Measurements from ENCODE around the gene SDCBP2.

DNA sequence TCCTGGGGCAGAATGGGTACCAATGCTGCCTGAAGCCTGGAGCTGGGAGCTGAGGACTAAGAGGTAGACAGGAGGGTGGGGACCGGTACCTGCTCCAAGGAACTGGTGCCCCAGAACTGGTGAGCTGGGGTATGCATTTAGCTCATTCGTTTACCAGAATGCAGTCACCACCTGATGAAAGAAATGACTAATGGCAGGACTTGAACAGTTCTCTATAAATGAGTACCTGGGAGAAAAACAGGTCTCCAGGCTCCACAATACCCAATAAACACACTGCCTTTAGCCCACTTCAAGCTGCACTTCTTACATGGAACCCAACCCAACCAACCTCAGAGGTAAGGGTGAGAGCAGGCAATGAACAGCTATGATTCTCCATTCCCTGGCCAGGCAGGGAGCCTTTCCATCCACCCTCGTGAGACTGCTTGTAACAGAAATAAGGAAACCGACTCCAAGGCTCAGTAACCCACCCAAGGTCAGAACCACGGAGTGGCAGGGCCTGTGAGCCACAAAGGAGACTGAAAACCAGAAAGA is 48.5 kb upstream of the SDCBP2 start:
- TF ChIP-seq, protein P1, sequence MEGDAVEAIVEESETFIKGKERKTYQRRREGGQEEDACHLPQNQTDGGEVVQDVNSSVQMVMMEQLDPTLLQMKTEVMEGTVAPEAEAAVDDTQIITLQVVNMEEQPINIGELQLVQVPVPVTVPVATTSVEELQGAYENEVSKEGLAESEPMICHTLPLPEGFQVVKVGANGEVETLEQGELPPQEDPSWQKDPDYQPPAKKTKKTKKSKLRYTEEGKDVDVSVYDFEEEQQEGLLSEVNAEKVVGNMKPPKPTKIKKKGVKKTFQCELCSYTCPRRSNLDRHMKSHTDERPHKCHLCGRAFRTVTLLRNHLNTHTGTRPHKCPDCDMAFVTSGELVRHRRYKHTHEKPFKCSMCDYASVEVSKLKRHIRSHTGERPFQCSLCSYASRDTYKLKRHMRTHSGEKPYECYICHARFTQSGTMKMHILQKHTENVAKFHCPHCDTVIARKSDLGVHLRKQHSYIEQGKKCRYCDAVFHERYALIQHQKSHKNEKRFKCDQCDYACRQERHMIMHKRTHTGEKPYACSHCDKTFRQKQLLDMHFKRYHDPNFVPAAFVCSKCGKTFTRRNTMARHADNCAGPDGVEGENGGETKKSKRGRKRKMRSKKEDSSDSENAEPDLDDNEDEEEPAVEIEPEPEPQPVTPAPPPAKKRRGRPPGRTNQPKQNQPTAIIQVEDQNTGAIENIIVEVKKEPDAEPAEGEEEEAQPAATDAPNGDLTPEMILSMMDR (IDR thresholded peaks at IDR 0.05; ENCODE audit: low read depth, low read length, missing input control): no peak
- no peak for TF ChIP-seq TAF1 (conservative IDR thresholded peaks at IDR 0.05)
- no peak for TF ChIP-seq EGR1 (IDR thresholded peaks at IDR 0.05; ENCODE audit: low read depth in 2 of 2)
- TF ChIP-seq RAD21 (IDR thresholded peaks at IDR 0.05): no peak
- TF ChIP-seq, protein P2, sequence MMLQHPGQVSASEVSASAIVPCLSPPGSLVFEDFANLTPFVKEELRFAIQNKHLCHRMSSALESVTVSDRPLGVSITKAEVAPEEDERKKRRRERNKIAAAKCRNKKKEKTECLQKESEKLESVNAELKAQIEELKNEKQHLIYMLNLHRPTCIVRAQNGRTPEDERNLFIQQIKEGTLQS (IDR thresholded peaks at IDR 0.05): no peak
- TF ChIP-seq REST (IDR thresholded peaks at IDR 0.05): no peak
- TF ChIP-seq MAX (IDR thresholded peaks at IDR 0.05): no peak
- no peak for TF ChIP-seq GABPA (IDR thresholded peaks at IDR 0.05 in 1 of 2, conservative IDR thresholded peaks at IDR 0.05 in 1 of 2)
- TF ChIP-seq JUND (IDR thresholded peaks at IDR 0.05): no peak
- no peak for TF ChIP-seq RXRA (IDR thresholded peaks at IDR 0.05)
